NCI-H2196 (cell line): Measurements from ENCODE around the gene GRK3.

Source experiments
- DNase-seq: peaks from one replicate; lab custom pipeline; 2025; ENCODE audit not compliant: unreplicated experiment; lab: John Stamatoyannopoulos, UW

The GRK3 gene

DNA sequence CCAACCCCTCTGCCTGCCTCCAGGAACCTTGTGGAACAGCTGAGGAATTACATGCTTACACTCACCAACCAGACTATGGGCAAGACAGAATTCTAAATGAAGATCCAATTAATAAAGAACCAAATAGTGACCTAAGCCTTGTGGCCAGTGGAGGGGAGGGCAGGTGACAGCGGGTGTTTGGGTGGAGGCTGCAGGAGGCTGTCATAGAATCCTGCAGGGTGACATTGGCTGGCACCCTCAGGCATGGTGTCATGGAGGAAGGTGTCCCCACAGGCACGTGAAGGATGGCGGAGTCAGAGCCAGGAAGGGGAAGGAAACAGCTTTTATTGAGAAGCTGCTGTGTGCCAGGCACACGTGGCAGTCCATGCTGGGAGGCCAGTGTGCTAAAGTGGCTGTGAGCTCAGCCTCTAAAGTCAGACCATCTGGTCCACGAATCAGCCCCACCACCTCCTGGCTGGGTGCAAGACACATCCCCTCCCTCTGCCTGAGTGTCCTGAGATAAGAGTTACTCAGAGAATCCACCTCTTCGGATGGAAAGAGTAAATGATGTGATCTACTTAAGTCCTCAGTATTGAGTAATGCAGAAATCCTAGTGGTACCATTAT lies 186.2 kb downstream of the GRK3 start:
- DNase-seq = no peak

DNA sequence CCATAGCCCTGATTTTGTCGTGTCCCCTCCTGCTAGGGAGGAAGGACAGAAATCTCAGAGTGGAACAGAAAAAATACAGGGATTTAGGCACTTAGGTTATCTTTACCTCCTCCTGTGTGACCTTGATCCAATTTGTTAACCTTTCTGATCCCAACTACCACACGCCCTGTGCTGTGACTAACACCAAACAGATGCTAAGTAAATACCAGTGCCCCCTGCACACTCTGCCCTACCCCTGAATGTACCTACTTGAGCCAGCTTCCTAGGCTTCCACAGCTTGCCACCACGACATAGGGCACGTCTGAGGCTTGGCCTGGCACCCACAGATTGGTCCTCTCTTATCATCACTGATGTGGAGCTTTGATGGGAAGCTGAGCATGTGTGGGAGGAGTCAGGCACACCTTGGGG lies 186.7 kb downstream of the GRK3 start:
- no peak for DNase-seq

DNA sequence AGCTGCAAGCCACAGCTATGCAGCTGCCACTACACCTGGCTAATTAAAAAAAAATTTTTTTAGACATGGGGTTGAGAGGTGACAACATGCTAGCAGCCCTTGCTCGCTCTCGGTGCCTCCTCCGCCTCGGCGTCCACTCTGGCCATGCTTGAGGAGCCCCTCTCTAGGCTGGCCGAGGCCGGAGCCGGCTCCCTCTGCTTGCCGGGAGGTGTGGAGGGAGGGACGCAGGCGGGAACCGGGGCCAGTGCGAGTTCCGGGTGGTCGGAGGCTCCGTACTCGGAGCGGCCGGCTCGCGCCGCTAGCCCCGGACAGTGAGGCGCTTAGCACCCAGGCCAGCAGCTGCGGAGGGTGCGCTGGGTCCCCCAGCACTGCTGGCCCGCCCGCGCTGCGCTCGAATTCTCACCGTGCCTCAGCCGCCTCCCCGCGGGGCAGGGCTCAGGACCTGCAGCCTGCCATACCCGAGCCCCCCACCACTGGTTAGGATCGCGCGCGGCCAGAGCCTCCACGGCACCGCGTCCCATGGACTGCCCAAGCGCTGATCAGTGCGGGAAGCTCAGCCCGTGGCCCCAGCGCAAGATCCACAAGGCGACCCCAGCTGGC lies 188.2 kb downstream of the GRK3 start:
- DNase-seq = no peak

DNA sequence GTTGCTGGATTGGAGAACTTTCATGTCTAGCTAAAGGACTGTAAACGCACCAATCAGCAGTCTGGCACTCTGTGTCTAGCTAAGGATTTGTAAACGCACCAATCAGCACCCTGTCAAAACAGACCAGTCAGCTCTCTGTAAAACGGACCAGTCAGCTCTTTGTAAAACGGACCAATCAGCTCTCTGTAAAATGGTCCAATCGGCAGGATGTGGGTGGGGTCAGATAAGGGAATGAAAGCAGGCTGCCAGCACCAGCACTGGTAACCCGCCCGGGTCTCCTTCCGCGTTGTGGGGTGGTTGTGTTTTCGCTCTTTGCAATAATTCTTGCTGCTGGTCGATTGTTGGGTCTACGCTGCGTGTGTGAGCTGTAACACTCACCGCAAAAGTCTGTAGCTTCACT lies 188.8 kb downstream of the GRK3 start:
- no peak for DNase-seq

DNA sequence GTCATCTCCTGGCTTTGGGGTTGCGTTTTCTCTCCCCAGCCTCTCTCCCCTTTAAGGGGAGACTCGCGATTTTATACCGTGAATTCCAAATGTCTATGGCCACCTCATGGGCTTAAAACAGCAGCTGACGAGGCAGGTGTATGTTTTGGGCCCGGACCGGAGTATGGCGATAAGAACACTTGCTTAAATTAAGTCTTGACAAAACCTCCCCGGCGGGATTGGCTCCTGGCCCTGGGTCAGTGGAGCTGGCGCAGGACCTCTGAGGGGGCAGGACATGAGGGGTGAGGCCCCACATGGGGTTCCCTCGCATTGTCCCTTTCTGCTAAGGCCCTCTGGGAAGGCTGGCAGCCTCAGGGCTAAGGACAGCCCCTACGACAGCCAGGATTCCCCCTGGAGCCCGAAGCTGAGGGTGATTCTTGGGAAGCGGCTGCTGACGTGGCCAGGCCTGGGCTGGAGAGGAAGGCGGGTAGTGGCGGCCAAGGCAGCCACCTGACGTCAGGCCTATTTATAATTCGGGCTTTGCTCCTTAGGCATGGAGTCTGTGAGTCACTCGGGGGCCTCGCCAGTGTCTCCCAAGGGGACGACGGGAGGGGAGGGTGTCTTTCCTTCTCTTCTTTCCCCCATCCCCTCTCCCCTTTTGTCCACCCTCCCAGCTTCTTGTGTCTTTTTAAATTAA lies 190.2 kb downstream of the GRK3 start:
- DNase-seq = no peak

DNA sequence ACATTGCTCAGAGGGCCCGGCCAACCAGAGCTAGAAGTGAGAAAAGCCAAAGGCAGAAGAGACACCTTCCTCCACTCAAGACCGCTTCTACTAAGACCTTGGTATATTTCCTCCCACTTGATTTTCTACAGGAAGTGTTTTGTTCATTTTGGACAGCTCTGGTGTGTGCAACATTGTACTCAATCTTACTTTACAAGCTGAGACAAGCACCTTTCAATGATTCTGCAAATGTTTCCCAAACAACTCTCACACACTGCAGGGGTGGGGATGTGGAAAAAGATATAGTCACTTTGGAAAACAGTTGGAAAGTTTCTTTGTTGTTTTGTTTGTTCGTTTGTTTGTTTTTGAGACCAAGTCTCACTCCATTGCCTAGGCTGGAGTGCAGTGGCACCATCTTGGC lies 193.2 kb downstream of the GRK3 start:
- no peak for DNase-seq

DNA sequence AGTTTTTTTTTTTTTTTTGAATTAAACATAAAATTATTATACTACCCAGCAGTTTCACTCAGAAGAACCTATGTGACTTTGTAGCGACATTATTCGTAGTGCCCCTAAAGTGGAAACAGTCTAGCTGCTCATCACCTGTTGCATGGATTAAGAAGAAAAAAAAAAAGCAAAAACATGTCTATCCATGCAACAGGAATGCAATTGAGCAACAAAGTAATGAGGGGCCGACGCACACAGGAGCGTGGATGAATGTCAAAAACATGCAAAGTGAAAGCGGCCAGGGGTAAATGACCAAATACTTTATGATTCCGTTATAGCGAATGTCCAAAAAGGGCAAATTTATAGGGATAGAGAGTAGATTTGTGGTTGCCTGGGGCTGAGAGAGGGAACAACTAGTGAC lies 193.8 kb downstream of the GRK3 start:
- no peak for DNase-seq

DNA sequence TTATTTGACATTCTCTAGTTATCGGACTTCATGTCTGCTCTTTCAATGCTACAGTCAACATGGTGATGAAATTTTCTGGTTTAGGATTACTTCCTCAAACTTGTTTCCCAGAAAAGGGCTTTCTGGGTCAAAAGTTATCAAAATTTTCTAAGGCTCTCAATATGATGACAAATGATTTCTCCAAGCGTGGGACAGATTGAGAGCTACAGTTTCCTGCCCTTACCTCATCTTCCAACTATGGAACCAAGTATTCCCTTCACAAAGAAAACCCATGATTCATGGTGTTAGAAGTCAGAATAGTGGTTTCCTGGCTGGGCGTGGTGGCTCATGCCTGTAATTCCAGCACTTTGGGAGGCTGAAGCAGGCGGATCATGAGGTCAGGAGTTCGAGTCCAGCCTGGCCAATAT lies 195.4 kb downstream of the GRK3 start:
- DNase-seq = no peak

DNA sequence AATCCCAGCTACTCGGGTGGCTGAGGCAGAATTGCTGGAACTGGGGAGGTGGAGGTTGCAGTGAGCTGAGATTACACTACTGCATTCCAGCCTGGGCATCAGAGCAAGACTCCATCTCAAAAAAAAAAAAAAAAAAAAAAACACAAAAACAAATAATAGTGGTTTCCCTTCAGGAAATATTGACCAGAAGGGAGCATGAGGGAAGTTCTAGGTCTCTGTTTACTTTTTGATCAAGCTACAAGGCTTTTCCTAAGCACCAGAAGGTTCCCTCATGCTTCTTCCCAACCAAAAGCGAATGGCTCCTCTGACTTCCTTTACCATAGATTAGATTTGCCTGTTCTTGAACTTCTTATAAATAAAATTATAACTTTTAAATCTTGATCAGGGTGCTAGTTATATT lies 195.8 kb downstream of the GRK3 start:
- no peak for DNase-seq

DNA sequence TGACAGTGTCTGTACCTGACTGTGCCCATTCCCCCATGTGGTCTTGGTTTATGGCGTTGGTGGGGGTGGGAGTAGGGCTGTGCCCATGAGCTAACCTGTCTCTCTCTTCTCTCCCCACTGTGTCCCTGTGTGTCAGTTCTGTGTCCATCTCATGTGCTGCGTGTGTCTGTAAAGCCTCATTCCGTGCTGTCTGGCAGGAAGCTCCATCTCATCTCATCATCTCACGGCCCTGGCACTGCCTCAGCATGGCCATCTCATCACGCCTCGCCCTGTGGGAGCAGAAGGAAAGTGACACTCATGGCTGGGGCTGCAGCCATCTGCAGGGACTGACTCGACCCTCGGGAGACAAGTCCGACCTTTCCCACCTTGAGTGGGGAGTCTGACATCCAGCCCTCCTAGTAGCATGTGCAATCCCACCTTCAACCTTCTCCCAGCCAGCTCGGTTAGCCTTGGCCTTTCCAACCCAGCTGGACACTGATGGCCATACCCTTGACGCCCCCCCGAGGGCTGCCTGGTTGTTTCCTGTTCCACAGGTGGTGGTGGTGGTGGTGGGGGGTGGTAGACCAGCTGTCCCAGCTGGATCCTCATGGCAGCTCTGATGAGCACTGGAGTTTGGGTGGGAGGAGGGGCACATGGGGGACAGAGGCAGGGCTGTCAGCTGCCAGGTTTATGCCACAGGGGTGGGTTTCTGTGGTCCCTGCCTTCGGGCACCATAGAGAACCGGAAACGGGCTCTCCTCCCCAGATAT lies 196.5 kb downstream of the GRK3 start:
- DNase-seq = no peak

DNA sequence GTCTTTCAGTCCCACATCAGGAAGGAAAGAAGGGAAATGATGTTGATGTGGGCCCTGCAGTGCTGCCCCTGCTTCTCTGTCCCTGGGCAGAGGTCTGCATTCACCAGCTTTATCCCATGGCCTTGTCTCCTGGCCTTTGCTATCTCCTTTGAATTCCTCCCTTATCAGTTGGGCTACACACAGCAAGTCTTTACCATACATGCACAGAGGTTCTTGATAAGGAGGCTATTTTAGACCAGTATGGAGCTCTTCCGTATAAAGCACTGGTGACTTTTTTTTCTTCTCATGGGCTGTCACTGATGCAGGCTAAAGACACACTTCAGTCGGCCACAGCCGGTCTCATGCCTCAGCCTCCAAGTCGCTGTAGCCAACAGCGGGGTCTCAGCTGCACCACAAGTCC lies 197.7 kb downstream of the GRK3 start:
- DNase-seq = no peak

DNA sequence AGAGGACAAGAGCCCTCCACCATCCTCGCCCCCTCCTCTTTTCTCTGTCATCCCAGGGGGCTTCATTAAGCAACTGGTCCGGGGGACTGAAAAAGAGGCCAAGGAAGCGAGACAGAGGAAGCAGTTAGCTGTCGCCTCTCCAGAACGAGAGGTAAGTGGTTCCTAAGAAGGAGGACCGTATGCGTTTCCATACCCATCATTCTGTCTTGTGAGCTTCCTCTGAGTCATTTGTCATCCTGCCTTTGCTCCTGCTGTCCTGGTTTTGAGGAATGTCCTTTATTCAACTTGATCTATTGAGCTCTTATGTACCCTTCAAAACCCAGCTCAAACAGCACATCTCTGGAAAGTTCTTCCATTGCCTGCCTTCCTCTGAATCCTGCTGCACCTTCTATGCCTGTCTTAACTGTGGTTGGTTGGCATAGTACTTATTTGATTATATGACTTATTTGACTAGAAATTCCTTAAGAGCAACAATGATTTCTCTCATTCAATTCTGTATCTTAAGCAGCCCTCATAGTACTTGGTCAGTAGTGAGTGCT lies 198.8 kb downstream of the GRK3 start:
- no peak for DNase-seq

DNA sequence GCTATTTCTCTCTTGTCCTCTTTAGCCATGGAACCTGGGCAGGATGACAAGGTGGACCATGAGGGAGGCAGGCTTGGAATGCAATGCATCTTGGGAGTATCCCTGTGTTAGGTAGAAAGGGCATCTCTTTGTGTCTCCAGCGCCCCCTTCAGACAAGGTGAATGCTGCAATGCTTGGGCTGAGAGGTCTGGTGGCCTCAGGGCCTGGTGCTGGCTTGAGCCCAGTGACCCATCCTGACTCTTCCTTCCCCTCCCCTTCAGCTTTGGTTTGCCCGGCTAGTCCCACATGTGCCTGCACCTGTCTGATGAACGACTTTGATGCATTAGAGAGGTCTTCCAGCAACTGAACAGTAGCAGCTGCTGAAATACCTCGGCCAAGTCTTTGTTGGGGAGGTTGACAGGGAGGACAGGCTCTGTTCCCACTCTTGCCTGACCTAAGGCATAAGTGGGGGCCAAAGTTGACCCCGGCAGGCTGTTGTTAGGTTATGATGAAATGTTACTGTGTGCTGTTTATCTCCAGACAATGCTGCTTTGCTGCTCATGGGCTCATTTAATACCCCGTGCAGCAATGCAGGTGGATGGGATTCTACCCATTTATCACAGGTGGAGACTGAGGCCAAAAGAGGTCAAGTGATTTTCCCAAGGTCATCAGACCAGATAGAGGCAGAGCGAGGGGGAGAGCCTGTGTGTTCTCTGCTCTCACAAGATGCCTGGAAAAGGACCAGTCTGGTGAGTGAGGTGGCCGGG lies 200.0 kb downstream of the GRK3 start:
- DNase-seq = no peak

DNA sequence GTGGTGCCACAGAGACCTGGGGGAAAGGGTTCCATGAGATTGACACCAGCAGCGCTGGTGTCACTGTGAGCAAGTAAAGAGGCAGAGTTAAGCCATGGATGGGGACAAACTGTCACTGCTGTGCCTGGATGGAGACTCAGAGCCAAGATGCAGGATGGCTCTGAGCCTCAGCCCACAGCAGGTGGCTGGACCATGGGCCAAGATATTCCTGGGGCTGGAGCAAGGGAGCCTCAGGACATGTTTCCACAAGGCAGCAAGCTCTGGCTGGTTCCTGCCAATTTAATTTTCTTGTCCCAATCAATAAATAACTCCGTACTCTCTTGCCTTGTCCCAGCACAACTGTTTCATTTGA lies 200.5 kb downstream of the GRK3 start:
- DNase-seq = no peak

DNA sequence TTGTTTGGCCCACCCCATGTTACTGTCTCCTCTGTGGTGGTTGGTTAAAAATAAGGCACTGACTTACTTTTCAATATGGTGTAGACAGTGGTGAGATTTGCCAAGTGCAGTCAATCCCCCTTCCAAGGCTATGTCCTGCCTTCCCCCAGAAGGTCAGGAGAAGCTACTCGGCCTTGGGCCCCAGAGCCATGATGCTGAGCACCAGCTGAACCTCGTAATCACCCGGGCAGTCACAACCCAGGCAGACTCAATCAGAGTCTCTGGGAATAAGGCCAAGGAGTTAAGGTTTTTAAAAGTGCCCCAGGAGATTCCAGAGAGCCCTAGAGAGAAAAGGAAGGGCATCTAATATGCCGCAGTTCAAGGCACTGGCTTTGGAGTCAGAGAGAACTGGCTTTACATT lies 201.3 kb downstream of the GRK3 start:
- no peak for DNase-seq

DNA sequence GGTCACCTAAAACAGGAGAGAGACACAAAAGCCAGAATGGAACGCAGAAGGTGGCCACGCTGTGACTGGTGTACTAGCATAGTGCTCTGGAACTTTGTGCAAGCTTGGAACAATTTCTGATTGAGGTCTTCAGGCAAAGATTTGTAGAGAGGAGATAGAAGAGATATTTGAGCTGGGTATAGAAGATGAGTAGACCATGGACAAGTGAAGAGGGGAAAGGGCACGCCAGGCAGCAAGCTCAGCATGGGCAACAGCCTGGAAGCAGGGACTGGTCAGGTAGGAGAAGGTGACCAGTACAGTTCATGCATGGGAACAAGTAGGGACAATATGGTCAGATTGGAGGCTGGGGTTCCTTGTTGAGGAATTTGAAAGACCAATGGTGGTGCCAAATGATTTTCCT lies 201.9 kb downstream of the GRK3 start:
- no peak for DNase-seq

DNA sequence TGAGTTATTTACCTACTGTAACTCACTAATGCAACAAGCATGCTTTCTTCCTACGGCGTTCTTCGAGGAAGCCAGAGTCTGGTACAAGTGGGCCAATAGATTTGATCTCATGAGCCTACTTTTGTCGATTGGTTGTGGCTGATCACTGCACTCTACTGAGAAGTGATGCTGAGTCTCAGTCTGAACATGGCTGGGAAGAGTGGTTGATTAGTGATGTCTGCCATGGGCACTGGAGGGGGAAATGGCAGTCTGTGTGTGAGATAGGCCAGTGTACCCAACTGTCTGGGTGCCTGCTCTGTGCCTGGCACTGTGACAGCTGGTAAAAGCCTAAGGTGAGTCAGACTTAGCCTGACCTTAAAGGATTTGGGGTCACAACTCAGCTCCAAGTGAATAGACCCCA lies 205.9 kb downstream of the GRK3 start:
- DNase-seq = no peak

DNA sequence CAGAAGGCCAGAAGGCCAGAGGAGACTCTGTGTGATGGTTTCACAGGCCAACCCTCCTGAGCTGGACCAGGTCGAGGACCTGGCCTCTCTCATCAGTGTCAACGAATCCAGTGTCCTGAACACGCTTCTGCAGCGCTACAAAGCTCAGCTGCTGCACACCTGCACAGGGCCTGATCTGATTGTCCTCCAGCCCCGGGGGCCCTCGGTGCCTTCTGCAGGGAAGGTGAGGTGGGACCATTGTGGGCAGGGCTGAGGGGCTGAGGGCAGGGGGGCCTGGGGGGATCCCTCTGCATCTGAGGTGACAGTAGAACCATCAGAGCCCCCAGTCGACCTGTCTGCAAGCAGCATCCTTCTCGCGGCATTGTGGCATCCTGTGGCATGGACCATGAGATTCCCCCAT lies 207.8 kb downstream of the GRK3 start:
- DNase-seq = no peak

DNA sequence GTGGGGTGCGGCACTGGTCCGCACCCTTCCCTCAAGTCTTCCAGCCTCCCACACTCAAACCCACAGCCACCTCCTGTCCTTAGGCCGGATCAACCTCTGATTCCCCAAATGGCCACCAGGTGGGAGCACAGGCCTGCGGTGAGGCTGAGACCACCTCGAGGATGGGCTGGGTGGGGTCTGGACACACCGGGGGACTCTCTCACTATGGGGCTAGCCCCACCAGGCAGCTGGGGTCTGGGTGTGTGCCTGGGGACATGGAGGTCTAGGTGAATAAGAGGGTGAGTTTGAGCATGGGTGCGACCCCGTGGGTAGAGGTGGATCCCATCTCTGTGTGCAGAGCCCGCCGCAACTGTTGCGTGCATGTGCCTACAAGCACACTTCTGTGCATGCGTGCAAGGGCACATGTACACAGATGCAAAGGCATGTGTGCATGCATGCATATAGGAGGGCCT lies 210.1 kb downstream of the GRK3 start:
- DNase-seq = peak; percentile 13

DNA sequence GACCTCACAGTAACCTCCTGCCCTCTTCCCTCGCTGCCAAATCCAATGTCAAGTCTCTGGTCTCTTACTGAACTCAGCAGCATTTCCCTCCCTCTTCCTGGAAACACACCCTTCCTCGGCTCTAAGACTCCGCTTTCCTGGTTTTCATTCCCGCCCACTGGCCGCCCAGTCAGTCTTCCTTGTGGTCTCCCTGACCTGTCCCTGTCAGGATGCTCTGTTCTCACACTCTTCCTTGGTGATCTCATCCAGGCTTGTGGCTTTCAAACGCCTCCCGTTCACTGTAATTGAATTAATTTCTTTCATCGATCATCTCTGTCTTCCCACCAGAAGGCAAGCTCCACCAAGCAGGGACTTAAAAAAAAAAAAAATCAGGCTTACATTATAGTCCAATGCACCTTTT lies 211.1 kb downstream of the GRK3 start:
- DNase-seq = no peak

DNA sequence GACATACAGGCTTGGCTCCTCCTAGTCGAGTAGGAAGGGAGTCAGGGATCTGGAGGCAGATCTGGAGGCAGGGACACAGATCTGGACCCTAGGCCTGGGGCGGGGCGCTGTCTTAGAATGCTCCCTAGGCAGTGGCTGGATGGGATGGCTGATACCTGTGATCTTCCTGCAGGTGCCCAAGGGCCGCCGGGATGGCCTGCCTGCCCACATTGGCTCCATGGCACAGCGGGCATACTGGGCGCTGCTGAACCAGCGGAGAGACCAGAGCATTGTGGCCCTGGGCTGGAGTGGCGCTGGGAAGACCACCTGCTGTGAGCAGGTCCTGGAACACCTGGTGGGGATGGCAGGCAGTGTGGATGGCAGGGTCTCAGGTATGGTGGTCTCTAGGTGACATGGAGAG lies 212.9 kb downstream of the GRK3 start:
- DNase-seq = no peak
